BLaER1 (cell line): ENCODE measurements around the gene SORCS2.
"Not testable (repeated sequence)": the region's sequence is repeated elsewhere in the genome, so short reads cannot be mapped to it uniquely, and the experiment has no call there.

Source experiments
- H3K27ac ChIP-seq: shearing (Covaris generic); formaldehyde crosslinking; 2 replicates; pipeline ENCODE4 v1.8.1; 2022
- H3K27me3 ChIP-seq: shearing (Covaris generic); formaldehyde crosslinking; 2 replicates; pipeline ENCODE4 v1.8.1; 2022
- H3K36me3 ChIP-seq: shearing (Covaris generic); formaldehyde crosslinking; 2 replicates; pipeline ENCODE4 v1.8.1; 2022
- H3K4me1 ChIP-seq: shearing (Covaris generic); formaldehyde crosslinking; 2 replicates; pipeline ENCODE4 v1.8.1; 2022
- H3K4me2 ChIP-seq: shearing (Covaris generic); formaldehyde crosslinking; 2 replicates; pipeline ENCODE4 v1.8.1; 2022
- H3K4me3 ChIP-seq: shearing (Covaris generic); formaldehyde crosslinking; 2 replicates; pipeline ENCODE4 v1.8.1; 2022
- H3K9ac ChIP-seq: shearing (Covaris generic); formaldehyde crosslinking; 2 replicates; pipeline ENCODE4 v1.8.1; 2022
- H3K9me3 ChIP-seq: shearing (Covaris generic); formaldehyde crosslinking; 2 replicates; pipeline ENCODE4 v1.8.1; 2022
- H4K20me1 ChIP-seq: shearing (Covaris generic); formaldehyde crosslinking; 2 replicates; pipeline ENCODE4 v1.8.1; 2022
- Cebpa-rat ChIP-seq: shearing (Covaris generic); IDR thresholded peaks from 2 replicates; pipeline ENCODE4 v1.8.1; 2022

The SORCS2 gene

DNA sequence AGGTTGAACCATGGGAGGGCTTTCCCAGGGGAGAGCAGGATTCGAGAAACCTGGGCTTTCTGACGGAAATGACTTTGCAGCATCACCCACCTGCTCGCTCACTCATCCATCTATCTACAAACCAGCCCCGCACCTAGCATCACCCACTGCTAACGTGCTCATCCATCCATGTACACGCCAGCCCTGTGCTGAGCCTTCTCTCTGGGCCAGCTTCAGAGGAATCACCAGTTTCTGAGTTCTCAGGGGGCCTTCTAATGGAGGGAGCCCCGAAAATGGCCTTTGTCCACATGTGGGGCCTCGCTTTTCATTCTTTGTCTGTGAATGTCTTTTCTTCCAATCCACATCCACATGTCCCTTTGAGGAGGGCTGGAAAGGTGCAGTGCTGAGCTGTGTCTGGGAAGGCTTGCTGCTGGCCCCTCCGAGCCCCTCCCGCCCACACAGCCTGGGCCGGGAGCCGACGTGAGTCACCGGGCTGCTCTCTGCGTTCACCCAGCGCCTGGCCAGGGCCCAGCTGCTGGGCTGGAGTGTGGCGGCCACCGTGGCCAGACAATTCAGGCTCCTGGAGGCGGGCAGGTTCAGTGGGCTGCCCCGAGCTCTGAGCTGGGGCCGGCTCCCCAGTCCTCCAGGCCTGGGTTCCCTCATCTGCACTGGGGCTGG lies 14.7 kb downstream of the SORCS2 start:
- H3K9ac ChIP-seq, result no peak overlapping the region

GRCh38 chr4:7207628-7208231 lies 15.4 kb downstream of the SORCS2 start:
- TF ChIP-seq Cebpa-rat, result no peak
- Histone ChIP-seq H3K27me3 (no peaks in the 10 kb centered on the region), H4K20me1 (no peaks in the 10 kb centered on the region), H3K4me1 (peaks cover 34% of the 10 kb centered on the region), H3K36me3 (no peaks in the 10 kb centered on the region), H3K4me2 (no peak overlapping the region), H3K9ac (no peak overlapping the region), H3K27ac (no peak overlapping the region), H3K4me3 (no peak overlapping the region), H3K9me3 (no peaks in the 10 kb centered on the region)

More for the DNA sequence above, 14.7 kb downstream of the SORCS2 start:
- Histone ChIP-seq H4K20me1 (no peaks in the 10 kb centered on the region), H3K9me3 (no peaks in the 10 kb centered on the region), H3K27ac (no peak overlapping the region), H3K4me3 (no peak overlapping the region), H3K4me2 (peak overlapping the region; percentile 40), H3K27me3 (no peaks in the 10 kb centered on the region), H3K36me3 (no peaks in the 10 kb centered on the region), H3K4me1 (peaks cover 41% of the 10 kb centered on the region)
- TF ChIP-seq Cebpa-rat, result no peak

DNA sequence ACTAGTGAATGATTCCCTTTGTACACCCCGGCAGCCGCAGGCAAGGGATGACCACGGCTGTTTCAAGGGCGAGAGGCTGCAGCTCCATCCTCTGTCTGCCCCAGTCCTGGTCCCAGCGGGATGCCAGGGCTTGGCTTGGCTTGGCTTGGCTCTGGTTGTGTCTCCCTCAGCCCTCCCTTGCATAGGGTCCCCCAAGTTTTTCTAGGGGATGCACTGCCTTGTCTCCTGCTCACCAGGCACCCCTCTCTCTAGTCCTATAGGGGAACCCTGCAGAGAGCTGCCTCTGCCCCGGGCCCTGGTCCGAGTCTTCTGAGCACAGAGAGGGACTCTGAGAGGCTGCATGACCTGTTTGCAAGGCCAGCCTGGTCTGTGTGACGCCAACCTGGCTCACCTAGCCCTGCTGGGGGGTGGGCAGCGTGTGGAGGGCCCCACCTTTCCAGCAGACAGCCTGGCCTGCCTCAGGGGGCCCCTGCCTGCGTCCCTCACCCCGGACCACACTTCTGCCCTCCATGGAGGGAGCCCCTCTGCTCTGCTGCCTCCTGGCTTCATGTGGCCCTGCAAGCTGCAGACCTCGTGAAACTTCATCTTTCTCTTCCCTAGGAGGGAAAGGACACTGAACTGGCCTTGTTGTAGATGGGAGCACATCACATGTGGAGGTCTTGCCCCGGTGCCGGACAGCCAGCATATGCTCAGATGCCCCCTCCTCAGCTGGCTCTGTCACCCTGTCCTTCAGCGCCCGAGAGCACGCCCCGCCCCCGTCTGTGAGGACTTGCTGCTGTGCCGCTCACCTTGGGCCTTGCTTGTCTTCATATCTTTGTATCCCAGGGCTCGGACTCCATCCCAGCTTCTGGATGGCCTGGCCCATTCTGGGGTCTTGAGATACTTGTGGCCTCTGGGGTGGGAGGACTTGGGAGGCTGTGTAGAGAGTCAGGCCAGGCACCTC lies 16.4 kb downstream of the SORCS2 start:
- no peaks in the 10 kb centered on the region for H3K27me3 ChIP-seq
- no peaks in the 10 kb centered on the region for H4K20me1 ChIP-seq

GRCh38 chr4:7209699-7210098 lies 17.4 kb downstream of the SORCS2 start:
- TF ChIP-seq Cebpa-rat, result no peak
- H3K4me1 ChIP-seq, result peaks cover 16% of the 10 kb centered on the region

More for the DNA sequence above, 16.4 kb downstream of the SORCS2 start:
- Histone ChIP-seq H3K4me1 (peaks cover 24% of the 10 kb centered on the region), H3K4me3 (no peak overlapping the region), H3K9me3 (peaks cover 4% of the 10 kb centered on the region; the same call in 1 of the 2 replicates), H3K4me2 (no peak overlapping the region), H3K9ac (no peak overlapping the region), H3K27ac (no peak overlapping the region), H3K36me3 (no peaks in the 10 kb centered on the region)
- TF ChIP-seq Cebpa-rat, result no peak

DNA sequence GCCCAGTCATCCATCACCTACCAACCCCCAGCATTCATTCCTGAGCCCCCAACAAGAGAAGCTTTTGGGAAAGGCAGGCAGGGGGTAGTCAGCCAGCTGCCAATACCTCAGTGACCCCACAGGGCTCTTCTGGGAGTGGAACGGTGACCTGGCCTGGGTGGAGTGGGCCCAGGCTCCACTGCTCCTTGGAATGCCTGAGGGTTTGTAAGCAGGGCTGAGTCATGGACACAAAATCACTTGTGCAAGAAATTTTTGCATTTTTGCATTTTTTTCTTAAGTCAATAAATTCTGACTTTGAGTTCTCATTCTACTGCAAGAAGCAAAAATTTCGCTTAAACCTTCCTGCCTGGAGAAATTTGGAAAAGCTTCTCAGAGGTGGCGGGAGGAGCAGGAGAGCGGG lies 18.5 kb downstream of the SORCS2 start:
- no peak overlapping the region for H3K4me2 ChIP-seq
- no peak for TF ChIP-seq Cebpa-rat
- no peaks in the 10 kb centered on the region for H4K20me1 ChIP-seq
- H3K27ac ChIP-seq, result no peak overlapping the region
- 0 out of 2 replicates have a peak, but pooled peaks cover 9% of the 10 kb centered on the region for H3K36me3 ChIP-seq
- no peaks in the 10 kb centered on the region for H3K27me3 ChIP-seq
- H3K9ac ChIP-seq, result no peak overlapping the region
- no peak overlapping the region for H3K4me3 ChIP-seq
- H3K9me3 ChIP-seq, result peaks cover 19% of the 10 kb centered on the region
- H3K4me1 ChIP-seq, result peaks cover 16% of the 10 kb centered on the region

More at GRCh38 chr4:7209699-7210098, 17.4 kb downstream of the SORCS2 start:
- Histone ChIP-seq H3K9me3 (peaks cover 13% of the 10 kb centered on the region), H3K27ac (no peak overlapping the region), H3K27me3 (no peaks in the 10 kb centered on the region), H3K9ac (no peak overlapping the region), H4K20me1 (no peaks in the 10 kb centered on the region), H3K36me3 (0 out of 2 replicates have a peak, but pooled peaks cover 8% of the 10 kb centered on the region), H3K4me3 (no peak overlapping the region), H3K4me2 (no peak overlapping the region)

DNA sequence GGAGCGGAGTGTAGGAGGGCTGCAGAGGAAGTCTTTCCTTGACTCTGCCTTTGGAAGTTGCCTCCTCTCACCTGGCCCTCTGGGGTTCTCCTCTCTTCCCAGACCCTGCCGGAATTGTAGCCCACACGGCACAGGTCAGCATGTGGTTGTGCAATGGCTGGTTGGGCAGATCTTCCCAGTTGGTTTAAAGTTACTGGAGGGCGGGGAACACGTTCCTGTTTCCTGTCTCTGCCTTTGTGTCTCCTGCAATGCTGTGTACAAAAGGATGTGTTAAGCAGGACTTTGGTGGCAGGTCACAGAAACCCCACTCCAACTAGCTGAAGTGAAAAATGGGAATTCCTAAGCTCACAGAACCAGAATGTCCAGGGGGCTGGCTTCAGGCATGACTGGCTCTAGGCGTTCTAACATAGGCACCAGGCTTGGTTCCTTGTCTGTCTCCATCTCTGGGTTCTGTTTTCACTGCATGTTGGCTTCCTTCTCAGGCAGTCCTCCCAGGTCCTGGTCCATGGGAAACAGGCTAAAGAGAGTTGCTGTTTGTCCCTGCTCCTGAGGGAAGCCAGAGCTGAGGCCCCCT lies 19.9 kb downstream of the SORCS2 start:
- Histone ChIP-seq H3K4me1 (peaks cover 3% of the 10 kb centered on the region), H3K9ac (no peak overlapping the region), H3K27me3 (no peaks in the 10 kb centered on the region)

GRCh38 chr4:7212921-7213320 lies 20.6 kb downstream of the SORCS2 start:
- H3K9me3 ChIP-seq, result peaks cover 19% of the 10 kb centered on the region
- H3K36me3 ChIP-seq, result 0 out of 2 replicates have a peak, but pooled peaks cover 9% of the 10 kb centered on the region
- H3K4me3 ChIP-seq, result no peak overlapping the region
- H3K4me2 ChIP-seq, result no peak overlapping the region
- no peak overlapping the region for H3K9ac ChIP-seq
- H3K27ac ChIP-seq, result no peak overlapping the region
- TF ChIP-seq Cebpa-rat, result no peak
- H3K27me3 ChIP-seq, result no peaks in the 10 kb centered on the region
- no peaks in the 10 kb centered on the region for H3K4me1 ChIP-seq
- no peaks in the 10 kb centered on the region for H4K20me1 ChIP-seq

More for the DNA sequence above, 19.9 kb downstream of the SORCS2 start:
- peaks cover 19% of the 10 kb centered on the region for H3K9me3 ChIP-seq
- no peaks in the 10 kb centered on the region for H4K20me1 ChIP-seq
- H3K4me2 ChIP-seq, result no peak overlapping the region
- H3K36me3 ChIP-seq, result 0 out of 2 replicates have a peak, but pooled peaks cover 9% of the 10 kb centered on the region
- H3K27ac ChIP-seq, result no peak overlapping the region
- no peak for TF ChIP-seq Cebpa-rat
- H3K4me3 ChIP-seq, result no peak overlapping the region

- no peak overlapping the region for H3K4me2 ChIP-seq
- H3K27me3 ChIP-seq, result no peaks in the 10 kb centered on the region
- H3K4me3 ChIP-seq, result no peak overlapping the region
- H3K9me3 ChIP-seq, result peaks cover 19% of the 10 kb centered on the region
- H3K36me3 ChIP-seq, result 0 out of 2 replicates have a peak, but pooled peaks cover 9% of the 10 kb centered on the region
- no peaks in the 10 kb centered on the region for H3K4me1 ChIP-seq
- no peak for TF ChIP-seq Cebpa-rat
- H4K20me1 ChIP-seq, result no peaks in the 10 kb centered on the region
- no peak overlapping the region for H3K27ac ChIP-seq
- H3K9ac ChIP-seq, result no peak overlapping the region
These were observed 21.5 kb downstream of the SORCS2 start for GRCh38 chr4:7213807-7214206.

DNA sequence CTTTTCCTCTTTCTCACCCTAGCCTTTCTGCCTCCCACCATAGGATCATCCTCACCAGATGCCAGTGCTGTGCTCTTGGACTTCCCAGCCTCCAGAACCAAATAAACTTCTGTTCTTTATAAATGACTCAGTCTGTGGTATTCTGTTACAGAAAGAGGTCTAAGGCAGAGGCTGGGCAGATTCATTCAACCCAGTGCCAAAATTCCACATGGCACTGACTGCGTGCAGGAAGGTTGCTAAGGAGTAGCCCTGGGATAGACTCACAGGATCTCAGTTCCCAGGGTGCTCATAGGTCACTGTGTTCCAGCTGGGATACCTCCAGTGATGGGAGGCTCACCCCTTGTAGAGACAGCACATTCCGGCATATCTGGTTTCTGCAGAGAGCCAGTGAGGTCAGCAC lies 22.0 kb downstream of the SORCS2 start:
- Histone ChIP-seq H3K9ac (no peak overlapping the region), H3K4me1 (no peaks in the 10 kb centered on the region), H3K27me3 (no peaks in the 10 kb centered on the region), H3K36me3 (0 out of 2 replicates have a peak, but pooled peaks cover 9% of the 10 kb centered on the region), H3K9me3 (peaks cover 19% of the 10 kb centered on the region), H3K4me2 (no peak overlapping the region), H3K4me3 (no peak overlapping the region), H4K20me1 (no peaks in the 10 kb centered on the region), H3K27ac (no peak overlapping the region)
- TF ChIP-seq Cebpa-rat, result no peak

DNA sequence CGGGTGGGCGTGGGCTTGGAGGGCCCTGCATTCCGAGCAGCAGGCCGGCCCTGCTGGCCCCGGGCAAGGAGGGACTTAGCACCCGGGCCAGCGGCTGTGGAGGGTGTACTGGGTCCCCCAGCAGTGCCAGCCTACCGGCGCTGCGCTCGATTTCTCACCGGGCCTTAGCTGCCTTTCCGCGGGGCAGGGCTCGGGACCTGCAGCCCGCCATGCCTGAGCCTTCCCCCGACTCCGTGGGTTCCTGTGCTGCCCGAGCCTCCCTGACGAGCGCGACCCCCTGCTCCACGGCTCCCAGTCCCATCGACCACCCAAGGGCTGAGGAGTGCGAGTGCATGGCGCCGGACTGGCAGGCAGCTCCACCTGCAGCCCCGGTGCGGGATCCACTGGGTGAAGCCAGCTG lies 22.8 kb downstream of the SORCS2 start:
- not testable (repeated sequence) for H3K4me1 ChIP-seq
- peaks cover 19% of the 10 kb centered on the region for H3K9me3 ChIP-seq

More for the DNA sequence above, 22.8 kb downstream of the SORCS2 start:
- not testable (repeated sequence) for H3K27me3 ChIP-seq, H4K20me1 ChIP-seq, H3K4me2 ChIP-seq, H3K9ac ChIP-seq, H3K27ac ChIP-seq, H3K36me3 ChIP-seq, H3K4me3 ChIP-seq
